Mesothelial cell of epicardium (in vitro differentiated cells): ENCODE results near the gene DDR1. TPM values are rescaled to one million over a fixed set of nuclear protein-coding genes. Genes with fewer than 3 reads are reported as not detected.

ENCODE experiments used
- DNase-seq, 2 experiments: peaks; one replicate each; pipeline ENCODE4 v3.0.0; 2021; ENCODE audit warnings: low spot score in 2 of 2; ENCODE audit not compliant: unreplicated experiment in 2 of 2
- H3K27ac Mint-ChIP-seq: 2 replicates; pipeline ENCODE4 v1.8.0; 2021; ENCODE audit warnings: mixed read lengths
- H3K27me3 Mint-ChIP-seq: 2 replicates; pipeline ENCODE4 v1.8.0; 2021; ENCODE audit warnings: low read depth, mixed read lengths
- H3K36me3 Mint-ChIP-seq: 2 replicates; pipeline ENCODE4 v1.8.0; 2021; ENCODE audit warnings: mixed read lengths
- H3K4me1 Mint-ChIP-seq: 2 replicates; pipeline ENCODE4 v1.8.0; 2021; ENCODE audit warnings: mixed read lengths
- H3K4me3 Mint-ChIP-seq: 2 replicates; pipeline ENCODE4 v1.8.0; 2021; ENCODE audit warnings: mild to moderate bottlenecking, moderate library complexity, mixed read lengths
- H3K9me3 Mint-ChIP-seq: 2 replicates; pipeline ENCODE4 v1.8.0; 2021; ENCODE audit warnings: mixed read lengths
- total RNA-seq: library from RNA; stranded (reverse); gene quantifications from 3 replicates; pipeline ENCODE4 v1.2.1, GENCODE V29; 2021
- TF ChIP-seq, protein P1 (sequence below): fragments of 200-600 bp; sonication (generic); IDR thresholded peaks from one replicate; pipeline ENCODE4 v1.5.0; 2021; ENCODE audit warnings: antibody characterized with exemption; ENCODE audit not compliant: unreplicated experiment

DDR1 gene
- total RNA-seq, 1 donor from 2014 or later = 351 TPM

DNA sequence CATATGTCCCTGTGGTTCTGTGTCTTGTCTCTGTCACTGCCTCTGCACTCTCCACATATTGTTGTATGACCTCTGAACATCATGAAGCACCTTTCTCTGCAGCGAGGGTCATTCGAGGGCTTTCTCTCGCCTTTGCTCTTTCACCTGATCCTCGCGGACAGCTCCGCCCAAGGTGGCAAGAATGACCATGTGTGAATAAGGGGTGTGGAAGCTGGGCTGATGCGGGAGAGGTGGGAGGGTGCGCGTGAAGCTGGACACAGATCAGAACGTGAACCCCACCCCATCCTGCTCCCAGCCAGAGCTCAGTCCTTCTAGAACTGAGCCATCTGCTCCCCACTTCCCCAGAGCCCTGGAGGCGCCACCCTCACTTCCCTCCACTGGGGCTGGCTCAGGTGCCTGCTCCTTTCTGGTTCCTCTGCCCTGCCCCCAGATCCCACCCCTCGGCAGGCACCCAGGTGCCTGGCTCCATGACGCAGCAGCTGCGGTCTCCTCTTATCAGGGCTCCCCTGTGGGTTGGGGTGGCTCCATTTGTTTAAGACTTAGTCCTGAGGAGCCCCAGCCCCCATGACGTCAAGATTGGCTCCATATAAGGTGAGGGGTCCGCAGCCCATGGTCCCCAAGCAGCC lies 56.2 kb downstream of the DDR1 start, which contains the start of gene MUCL3:
Gene MUCL3, plus strand, starts transcription at position 613 of the 626 bp plus-strand sequence. CDS start 27 bp downstream, outside the sequence.
- H3K27ac Mint-ChIP-seq = no peak within 1 kb of the TSS
- peaks cover 44% of the 10 kb centered on the region for H3K4me1 Mint-ChIP-seq
- TF ChIP-seq, protein P1, sequence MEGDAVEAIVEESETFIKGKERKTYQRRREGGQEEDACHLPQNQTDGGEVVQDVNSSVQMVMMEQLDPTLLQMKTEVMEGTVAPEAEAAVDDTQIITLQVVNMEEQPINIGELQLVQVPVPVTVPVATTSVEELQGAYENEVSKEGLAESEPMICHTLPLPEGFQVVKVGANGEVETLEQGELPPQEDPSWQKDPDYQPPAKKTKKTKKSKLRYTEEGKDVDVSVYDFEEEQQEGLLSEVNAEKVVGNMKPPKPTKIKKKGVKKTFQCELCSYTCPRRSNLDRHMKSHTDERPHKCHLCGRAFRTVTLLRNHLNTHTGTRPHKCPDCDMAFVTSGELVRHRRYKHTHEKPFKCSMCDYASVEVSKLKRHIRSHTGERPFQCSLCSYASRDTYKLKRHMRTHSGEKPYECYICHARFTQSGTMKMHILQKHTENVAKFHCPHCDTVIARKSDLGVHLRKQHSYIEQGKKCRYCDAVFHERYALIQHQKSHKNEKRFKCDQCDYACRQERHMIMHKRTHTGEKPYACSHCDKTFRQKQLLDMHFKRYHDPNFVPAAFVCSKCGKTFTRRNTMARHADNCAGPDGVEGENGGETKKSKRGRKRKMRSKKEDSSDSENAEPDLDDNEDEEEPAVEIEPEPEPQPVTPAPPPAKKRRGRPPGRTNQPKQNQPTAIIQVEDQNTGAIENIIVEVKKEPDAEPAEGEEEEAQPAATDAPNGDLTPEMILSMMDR = no peak
- H3K4me3 Mint-ChIP-seq = no peak within 1 kb of the TSS
- no peaks in the 10 kb centered on the region for H3K9me3 Mint-ChIP-seq
- no peaks in the 10 kb centered on the region for H3K27me3 Mint-ChIP-seq
- DNase-seq = no peak
- H3K36me3 Mint-ChIP-seq = no peaks in the 10 kb centered on the region

DNA sequence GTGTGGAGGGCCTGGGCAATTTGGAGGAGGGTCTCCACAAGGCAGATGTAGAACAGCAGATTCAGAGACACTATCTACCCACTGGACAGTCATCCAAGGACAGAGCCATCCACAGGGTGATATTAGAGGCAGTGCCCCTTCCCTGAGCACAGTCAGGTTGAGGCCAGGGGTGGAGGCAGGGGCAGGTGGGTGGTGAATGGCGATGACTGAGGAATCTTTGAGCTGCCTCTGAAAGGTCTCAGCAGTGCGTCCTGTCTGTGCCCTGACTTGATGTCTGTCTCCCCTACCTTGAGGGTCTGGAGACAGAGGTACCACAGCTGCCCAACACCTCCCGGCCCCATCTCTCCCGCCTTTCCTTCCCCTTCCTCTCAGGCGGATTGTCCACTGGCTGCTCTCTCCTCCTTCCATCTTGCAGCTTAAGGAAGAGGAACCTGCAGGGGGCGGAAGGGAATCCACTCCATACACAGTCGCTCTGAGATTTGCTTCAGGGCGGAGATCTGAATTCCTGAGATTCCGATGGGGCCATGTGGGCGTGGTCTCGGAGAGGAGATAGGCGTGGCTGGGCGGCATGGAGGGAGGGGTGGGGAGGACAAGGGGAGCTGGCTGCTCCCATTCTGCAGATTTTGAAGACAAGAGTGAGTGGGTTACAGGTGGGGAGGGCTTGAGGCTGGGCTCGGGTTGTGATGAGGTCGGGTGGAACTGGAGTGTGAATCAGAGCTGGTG lies 58.2 kb downstream of the DDR1 start:
- peaks cover 2% of the 10 kb centered on the region for H3K27me3 Mint-ChIP-seq
- no peaks in the 10 kb centered on the region for H3K9me3 Mint-ChIP-seq
- H3K4me3 Mint-ChIP-seq = no peak overlapping the region
- peaks cover 31% of the 10 kb centered on the region for H3K4me1 Mint-ChIP-seq
- no peaks in the 10 kb centered on the region for H3K36me3 Mint-ChIP-seq
- TF ChIP-seq, protein P1 = no peak
- peak overlapping the region; percentile 21 for H3K27ac Mint-ChIP-seq
- peak; percentile 80 to 84 for DNase-seq

DNA sequence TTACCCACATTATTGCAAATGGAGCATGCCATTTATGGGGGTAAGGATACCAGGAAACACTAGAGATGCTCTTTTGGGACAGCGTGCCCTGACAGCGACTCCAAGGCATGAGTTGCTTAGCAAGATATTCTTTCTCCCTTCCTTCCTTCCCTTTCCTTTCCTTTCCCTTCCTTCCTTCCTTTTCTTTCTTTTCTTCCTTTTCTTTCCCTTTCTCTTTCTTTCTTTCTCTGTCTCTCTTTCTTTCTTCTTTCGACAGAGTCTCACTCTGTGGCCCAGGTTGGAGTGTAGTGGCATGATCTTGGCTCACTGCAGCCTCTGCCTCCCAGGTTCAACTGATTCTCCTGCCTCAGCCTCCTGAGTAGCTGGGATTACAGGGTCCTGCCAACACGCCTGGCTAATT lies 59.7 kb downstream of the DDR1 start:
- Mint-ChIP-seq H3K4me1 (peaks cover 22% of the 10 kb centered on the region), H3K4me3 (no peak overlapping the region), H3K9me3 (no peaks in the 10 kb centered on the region), H3K27ac (no peak overlapping the region), H3K27me3 (peaks cover 13% of the 10 kb centered on the region), H3K36me3 (no peaks in the 10 kb centered on the region)
- TF ChIP-seq, protein P1 = no peak
- DNase-seq = no peak

DNA sequence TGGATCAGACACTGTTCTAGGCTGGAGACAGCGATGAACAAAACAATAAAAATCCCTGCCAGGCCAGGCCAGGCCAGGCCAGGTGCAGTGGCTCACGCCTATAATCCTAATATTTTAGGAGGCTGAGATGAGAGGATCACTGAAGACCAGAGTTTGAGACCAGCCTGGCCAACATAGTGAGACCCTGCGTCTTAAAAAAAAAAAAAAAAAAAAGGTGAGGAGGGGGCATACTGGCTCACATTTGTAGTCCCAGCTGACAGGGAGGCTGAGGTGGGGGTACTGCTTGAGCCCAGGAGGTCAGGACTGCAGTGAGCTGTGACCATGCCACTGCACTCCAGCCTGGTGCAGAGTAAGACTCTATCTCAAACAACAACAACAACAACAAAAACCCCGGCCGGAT lies 61.0 kb downstream of the DDR1 start:
- peaks cover 24% of the 10 kb centered on the region for H3K27me3 Mint-ChIP-seq
- H3K27ac Mint-ChIP-seq = no peak overlapping the region
- no peaks in the 10 kb centered on the region for H3K36me3 Mint-ChIP-seq
- no peak for DNase-seq
- H3K4me1 Mint-ChIP-seq = peaks cover 12% of the 10 kb centered on the region
- no peak overlapping the region for H3K4me3 Mint-ChIP-seq
- H3K9me3 Mint-ChIP-seq = peaks cover 3% of the 10 kb centered on the region
- TF ChIP-seq, protein P1 = no peak

DNA sequence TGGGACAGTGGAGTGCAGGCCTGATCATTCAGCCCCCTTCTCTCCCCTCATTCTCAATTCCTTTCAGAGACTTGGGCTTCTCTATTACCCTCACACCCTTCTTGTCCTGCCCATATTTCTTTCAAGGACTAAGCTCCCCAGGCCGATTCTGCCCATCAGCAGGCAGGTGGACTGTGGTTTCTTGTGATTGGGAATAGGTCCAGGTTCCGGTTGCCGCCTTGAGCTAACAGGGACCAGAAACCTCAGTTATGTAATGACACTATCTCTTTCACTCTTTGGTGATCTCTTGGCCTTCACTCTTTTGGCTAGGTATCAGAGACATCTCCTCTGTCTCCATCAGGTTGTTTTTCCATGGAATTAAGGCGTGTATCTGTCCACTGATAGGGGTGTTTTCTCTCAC lies 62.9 kb downstream of the DDR1 start:
- Mint-ChIP-seq H3K27ac (no peak overlapping the region), H3K36me3 (no peaks in the 10 kb centered on the region), H3K9me3 (peaks cover 20% of the 10 kb centered on the region), H3K4me1 (peaks cover 6% of the 10 kb centered on the region), H3K27me3 (peaks cover 44% of the 10 kb centered on the region), H3K4me3 (no peak overlapping the region)
- TF ChIP-seq, protein P1 = no peak
- DNase-seq = no peak
